ENCODE data around the gene KRTCAP2. TPM values are rescaled to one million over a fixed set of nuclear protein-coding genes. Genes with fewer than 3 reads are reported as not detected.
A peak's percentile ranks its signal among the peaks of the same experiment; 100 is the strongest.
"Not testable (repeated sequence)": the region's sequence is repeated elsewhere in the genome, so short reads cannot be mapped to it uniquely, and the experiment has no call there.

Gene KRTCAP2
- total RNA-seq (2013): 83.6 TPM
- polyA plus RNA-seq: 100 to 1,000 TPM; 157 to 256 (median 247) TPM
- polyA minus RNA-seq: 49.6 and 115 TPM in 2 replicates
- total RNA-seq: 0.52 to 2.2 (median 1.0) reads per million in 11 experiments

GRCh38 chr1:155172732-155173477 lies at the start of gene KRTCAP2:
Gene KRTCAP2 (minus strand): TSS chr1:155173304. CDS start chr1:155173224, 80 bp downstream.
- no peaks in the 10 kb centered on the region for H3K9me3 ChIP-seq (replicated peaks in 1 of 2; ENCODE audit: control insufficient read depth in 1 of 2, insufficient read depth in 1 of 2, low read length in 2 of 2)
- peak; percentile 93 to 98 (median 95) for DNase-seq
- H3K79me2 ChIP-seq (ENCODE audit: insufficient read depth, low read length): peaks cover 21% of the 10 kb centered on the region
- H4K20me1 ChIP-seq (ENCODE audit: insufficient read depth, low read length): no peaks in the 10 kb centered on the region
- peaks cover 4 to 22% (median 21%) of the 10 kb centered on the region in 3 donors for H3K27me3 Mint-ChIP-seq (ENCODE audit: low read depth in 3 of 3)
- peaks cover 29 to 37% of the 10 kb centered on the region in 2 donors for H3K4me1 ChIP-seq (ENCODE audit: control insufficient read depth in 1 of 2, insufficient read depth in 2 of 2, low read length in 2 of 2)
- peak within 1 kb of the TSS; percentile 69 to 90 for H3K27ac ChIP-seq (ENCODE audit: low read depth in 1 of 2, low read length in 2 of 2)
- TF ChIP-seq, protein P1, sequence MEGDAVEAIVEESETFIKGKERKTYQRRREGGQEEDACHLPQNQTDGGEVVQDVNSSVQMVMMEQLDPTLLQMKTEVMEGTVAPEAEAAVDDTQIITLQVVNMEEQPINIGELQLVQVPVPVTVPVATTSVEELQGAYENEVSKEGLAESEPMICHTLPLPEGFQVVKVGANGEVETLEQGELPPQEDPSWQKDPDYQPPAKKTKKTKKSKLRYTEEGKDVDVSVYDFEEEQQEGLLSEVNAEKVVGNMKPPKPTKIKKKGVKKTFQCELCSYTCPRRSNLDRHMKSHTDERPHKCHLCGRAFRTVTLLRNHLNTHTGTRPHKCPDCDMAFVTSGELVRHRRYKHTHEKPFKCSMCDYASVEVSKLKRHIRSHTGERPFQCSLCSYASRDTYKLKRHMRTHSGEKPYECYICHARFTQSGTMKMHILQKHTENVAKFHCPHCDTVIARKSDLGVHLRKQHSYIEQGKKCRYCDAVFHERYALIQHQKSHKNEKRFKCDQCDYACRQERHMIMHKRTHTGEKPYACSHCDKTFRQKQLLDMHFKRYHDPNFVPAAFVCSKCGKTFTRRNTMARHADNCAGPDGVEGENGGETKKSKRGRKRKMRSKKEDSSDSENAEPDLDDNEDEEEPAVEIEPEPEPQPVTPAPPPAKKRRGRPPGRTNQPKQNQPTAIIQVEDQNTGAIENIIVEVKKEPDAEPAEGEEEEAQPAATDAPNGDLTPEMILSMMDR (IDR thresholded peaks at IDR 0.05): peak; percentile 95
- peak within 1 kb of the TSS; percentile 84 to 96 (median 93) for H3K27ac Mint-ChIP-seq
- H3K9ac ChIP-seq (ENCODE audit: insufficient read depth, low read length, poor library complexity, severe bottlenecking): peak within 1 kb of the TSS; percentile 84
- peak within 1 kb of the TSS; percentile 70 to 95 (median 91) for H3K4me3 ChIP-seq (replicated peaks in 1 of 3; ENCODE audit: low read depth in 2 of 3, low read length in 3 of 3)
- no peaks in the 10 kb centered on the region for H3K9me3 Mint-ChIP-seq
- H3K36me3 Mint-ChIP-seq: peaks cover 19 to 30% of the 10 kb centered on the region in 2 donors
- under 1% methylated on average over 49 of the region's 57 CpGs for WGBS (ENCODE audit: insufficient coverage)
- H3K4me3 Mint-ChIP-seq: peak within 1 kb of the TSS; percentile 93 to 96
- intact Hi-C loops (cut with micrococcal nuclease): loop anchor here in 1 of 2 donors (5.0 kb wide), 1 partner anchor 36 kb away; the partner anchor contains the start of gene SLC50A1
- peak within 1 kb of the TSS; percentile 96 for H2AFZ ChIP-seq (ENCODE audit: insufficient read depth, low read depth, low read length, poor library complexity, severe bottlenecking)
- H3K36me3 ChIP-seq (replicated peaks in 1 of 2; ENCODE audit: control insufficient read depth in 1 of 2, insufficient read depth in 2 of 2, low read length in 2 of 2): peaks cover 14 to 19% of the 10 kb centered on the region in 2 donors
- H3K4me1 Mint-ChIP-seq: peaks cover 36% of the 10 kb centered on the region
- peak within 1 kb of the TSS; percentile 86 for H3K4me2 ChIP-seq (replicated peaks; ENCODE audit: extremely low read depth, low read length, poor library complexity, severe bottlenecking)
- no peaks in the 10 kb centered on the region for H3K27me3 ChIP-seq (ENCODE audit: control insufficient read depth in 2 of 2, insufficient read depth in 2 of 2, low read length in 2 of 2)

DNA sequence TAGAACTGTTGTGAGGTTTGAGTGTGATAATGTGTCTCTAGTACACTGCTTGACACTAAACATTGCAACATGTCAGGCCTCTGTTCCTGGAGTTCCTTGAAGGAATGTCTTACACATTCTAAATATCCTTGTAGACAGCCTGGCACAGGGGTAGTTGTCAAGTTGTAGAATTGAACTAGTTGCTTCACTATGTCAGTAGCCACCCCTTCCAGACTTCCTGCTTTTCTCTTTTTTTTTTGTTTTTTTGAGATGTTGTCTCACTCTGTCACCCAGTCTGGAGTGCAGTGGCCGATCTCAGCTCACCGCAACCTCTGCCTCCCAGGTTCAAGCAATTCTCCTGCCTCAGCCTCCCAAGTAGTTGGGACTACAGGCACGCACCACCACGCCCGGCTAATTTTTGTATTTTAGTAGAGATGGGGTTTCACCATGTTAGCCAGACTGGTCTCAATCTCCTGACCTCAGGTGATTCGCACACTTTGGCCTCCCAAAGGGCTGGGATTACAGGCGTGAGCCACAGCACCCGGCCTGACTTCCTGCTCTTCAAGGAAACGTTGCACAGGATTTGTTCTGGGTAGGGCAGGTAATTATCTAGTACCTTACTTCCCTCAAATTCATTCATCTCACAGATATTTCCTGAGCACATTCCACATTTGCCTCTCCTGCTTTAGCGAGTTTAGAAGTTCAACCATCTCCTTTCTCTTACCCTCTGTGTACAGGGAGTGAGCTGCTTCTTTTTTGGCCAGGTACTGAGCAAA lies 47.3 kb upstream of the KRTCAP2 start:
- H3K9me3 ChIP-seq (replicated peaks in 1 of 2; ENCODE audit: control insufficient read depth in 1 of 2, insufficient read depth in 1 of 2, low read length in 2 of 2); H3K79me2 ChIP-seq (ENCODE audit: insufficient read depth, low read length); H3K4me3 Mint-ChIP-seq; H3K4me3 ChIP-seq (replicated peaks in 1 of 3; ENCODE audit: low read depth in 2 of 3, low read length in 3 of 3); H2AFZ ChIP-seq (ENCODE audit: insufficient read depth, low read depth, low read length, poor library complexity, severe bottlenecking); H3K9ac ChIP-seq (ENCODE audit: insufficient read depth, low read length, poor library complexity, severe bottlenecking); H3K9me3 Mint-ChIP-seq; H3K27me3 ChIP-seq (ENCODE audit: control insufficient read depth in 2 of 2, insufficient read depth in 2 of 2, low read length in 2 of 2); H3K36me3 ChIP-seq (replicated peaks in 1 of 2; ENCODE audit: control insufficient read depth in 1 of 2, insufficient read depth in 2 of 2, low read length in 2 of 2); intact Hi-C loops (cut with micrococcal nuclease); H3K27me3 Mint-ChIP-seq (ENCODE audit: low read depth in 3 of 3); H4K20me1 ChIP-seq (ENCODE audit: insufficient read depth, low read length); H3K36me3 Mint-ChIP-seq: not testable (repeated sequence)
- DNase-seq: peak; percentile 32 to 72 (median 40)
- Mint-ChIP-seq H3K27ac (peak overlapping the region; percentile 93 to 98 (median 97)), H3K4me1 (peaks cover 65% of the 10 kb centered on the region)
- Histone ChIP-seq H3K4me1 (ENCODE audit: control insufficient read depth in 1 of 2, insufficient read depth in 2 of 2, low read length in 2 of 2) (peaks cover 67 to 75% of the 10 kb centered on the region in 2 donors), H3K4me2 (replicated peaks; ENCODE audit: extremely low read depth, low read length, poor library complexity, severe bottlenecking) (peak overlapping the region; percentile 35), H3K27ac (ENCODE audit: low read depth in 1 of 2, low read length in 2 of 2) (peak overlapping the region; percentile 83 to 86)
- WGBS (ENCODE audit: insufficient coverage): 100% methylated on average over 1 of the region's 10 CpGs

Data from CD14-positive monocyte (primary cell).